WTC11 (cell line): ENCODE data around the gene CLOCK. TPM values are rescaled to one million over a fixed set of nuclear protein-coding genes. Genes with fewer than 3 reads are reported as not detected.

Experiments used
- CREB1 ChIP-seq: sonication (generic); formaldehyde crosslinking; IDR thresholded peaks from 2 replicates; pipeline ENCODE4 v1.8.0; 2023; ENCODE audit warnings: mild to moderate bottlenecking, missing genetic modification reagents
- EMX1 ChIP-seq: fragments of 250-450 bp; sonication (Bioruptor Pico); IDR thresholded peaks from 2 replicates; pipeline ENCODE4 v1.8.0; 2021; ENCODE audit warnings: mild to moderate bottlenecking
- GTF2I ChIP-seq: fragments of 250-450 bp; sonication (Bioruptor Pico); conservative IDR thresholded peaks from 2 replicates; pipeline ENCODE4 v1.4.0; 2021; ENCODE audit warnings: mild to moderate bottlenecking
- JAZF1 ChIP-seq: fragments of 250-450 bp; sonication (Bioruptor Pico); IDR thresholded peaks from 2 replicates; pipeline ENCODE4 v1.9.0; 2021; ENCODE audit warnings: moderate library complexity, mild to moderate bottlenecking, inconsistent platforms
- NFYB ChIP-seq: sonication (generic); formaldehyde crosslinking; conservative IDR thresholded peaks from 2 replicates; pipeline ENCODE4 v1.8.0; 2022; ENCODE audit warnings: low read depth, missing genetic modification reagents
- PRRX2 ChIP-seq: fragments of 250-450 bp; sonication (Bioruptor Pico); IDR thresholded peaks from 2 replicates; pipeline ENCODE4 v1.8.0; 2021; ENCODE audit warnings: mild to moderate bottlenecking
- TEAD4 ChIP-seq: sonication (generic); formaldehyde crosslinking; IDR thresholded peaks from 2 replicates; pipeline ENCODE4 v1.8.0; 2022; ENCODE audit warnings: mild to moderate bottlenecking, missing genetic modification reagents
- ZNF138 ChIP-seq: sonication (generic); formaldehyde crosslinking; conservative IDR thresholded peaks from 2 replicates; pipeline ENCODE4 v1.8.1; 2022; ENCODE audit warnings: mild to moderate bottlenecking, moderate library complexity, missing genetic modification reagents
- ZNF232 ChIP-seq: sonication (generic); formaldehyde crosslinking; IDR thresholded peaks from 2 replicates; pipeline ENCODE4 v1.8.0; 2022; ENCODE audit warnings: mild to moderate bottlenecking, missing genetic modification reagents
- total RNA-seq: library from RNA; stranded (reverse); gene quantifications from 3 replicates; pipeline ENCODE4 v1.2.3, GENCODE V29; 2021
- TF ChIP-seq, protein P1 (sequence below): sonication (generic); formaldehyde crosslinking; IDR thresholded peaks from 2 replicates; pipeline ENCODE4 v1.8.0; 2023; ENCODE audit warnings: missing genetic modification reagents, mild to moderate bottlenecking, borderline replicate concordance
- TF ChIP-seq, protein P2 (sequence below): fragments of 250-450 bp; sonication (Bioruptor Pico); conservative IDR thresholded peaks from 2 replicates; pipeline ENCODE4 v1.9.0; 2021; ENCODE audit warnings: mild to moderate bottlenecking
- TF ChIP-seq, protein P3 (sequence below): sonication (generic); formaldehyde crosslinking; IDR thresholded peaks from 2 replicates; pipeline ENCODE4 v1.8.0; 2022; ENCODE audit warnings: mild to moderate bottlenecking, missing genetic modification reagents
- TF ChIP-seq, protein P4 (sequence below): fragments of 250-450 bp; sonication (Bioruptor Pico); IDR thresholded peaks from 2 replicates; pipeline ENCODE4 v1.9.0; 2021; ENCODE audit warnings: mild to moderate bottlenecking, borderline replicate concordance
- TF ChIP-seq, protein P5 (sequence below): sonication (generic); formaldehyde crosslinking; IDR thresholded peaks from 2 replicates; pipeline ENCODE4 v1.8.1; 2022; ENCODE audit warnings: missing genetic modification reagents, borderline replicate concordance
- TF ChIP-seq, protein P6 (sequence below): sonication (generic); formaldehyde crosslinking; IDR thresholded peaks from 2 replicates; pipeline ENCODE4 v1.8.0; 2023; ENCODE audit warnings: mild to moderate bottlenecking, missing genetic modification reagents

Gene CLOCK
- total RNA-seq, 1 experiment from 2014 or later = 18.6 TPM

DNA sequence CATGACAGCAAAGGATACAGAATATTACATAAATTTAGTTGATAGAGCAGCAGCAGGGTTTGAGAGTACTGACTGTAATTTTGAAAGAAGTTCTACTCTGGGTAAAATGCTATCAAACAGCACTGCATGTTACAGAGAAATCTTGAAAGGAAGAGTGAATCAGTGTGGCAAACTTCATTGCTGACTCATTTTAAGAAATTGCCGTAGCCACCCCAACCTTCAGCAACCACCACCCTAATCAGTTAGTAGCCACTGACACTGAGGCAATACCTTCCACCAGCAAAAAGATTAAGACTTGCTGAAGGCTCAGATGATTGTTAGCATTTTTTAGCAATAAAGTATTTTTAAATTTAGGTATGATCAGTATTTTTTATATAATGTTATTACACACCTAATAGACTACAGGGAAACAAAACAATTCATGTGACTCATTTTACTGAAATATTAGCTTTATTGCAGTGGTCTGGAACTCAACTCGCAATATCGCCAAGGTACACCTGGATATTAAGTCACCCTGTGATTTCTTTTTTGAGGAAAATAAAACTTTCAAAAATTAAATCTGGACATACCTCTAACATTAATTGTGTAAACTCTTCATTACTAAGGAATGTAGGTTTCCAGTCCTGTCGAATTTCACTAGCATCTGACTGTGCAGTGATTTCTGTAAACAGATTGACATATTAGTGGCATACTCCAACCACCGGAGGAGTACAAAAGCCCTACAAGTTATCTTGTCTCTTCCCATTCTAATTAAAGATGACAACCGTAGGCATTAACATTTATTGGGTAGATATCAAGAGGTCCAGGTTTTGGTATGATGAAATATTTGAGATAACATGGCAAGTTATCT is 71.1 kb downstream of the CLOCK start (continued):
- TF ChIP-seq, protein P1, sequence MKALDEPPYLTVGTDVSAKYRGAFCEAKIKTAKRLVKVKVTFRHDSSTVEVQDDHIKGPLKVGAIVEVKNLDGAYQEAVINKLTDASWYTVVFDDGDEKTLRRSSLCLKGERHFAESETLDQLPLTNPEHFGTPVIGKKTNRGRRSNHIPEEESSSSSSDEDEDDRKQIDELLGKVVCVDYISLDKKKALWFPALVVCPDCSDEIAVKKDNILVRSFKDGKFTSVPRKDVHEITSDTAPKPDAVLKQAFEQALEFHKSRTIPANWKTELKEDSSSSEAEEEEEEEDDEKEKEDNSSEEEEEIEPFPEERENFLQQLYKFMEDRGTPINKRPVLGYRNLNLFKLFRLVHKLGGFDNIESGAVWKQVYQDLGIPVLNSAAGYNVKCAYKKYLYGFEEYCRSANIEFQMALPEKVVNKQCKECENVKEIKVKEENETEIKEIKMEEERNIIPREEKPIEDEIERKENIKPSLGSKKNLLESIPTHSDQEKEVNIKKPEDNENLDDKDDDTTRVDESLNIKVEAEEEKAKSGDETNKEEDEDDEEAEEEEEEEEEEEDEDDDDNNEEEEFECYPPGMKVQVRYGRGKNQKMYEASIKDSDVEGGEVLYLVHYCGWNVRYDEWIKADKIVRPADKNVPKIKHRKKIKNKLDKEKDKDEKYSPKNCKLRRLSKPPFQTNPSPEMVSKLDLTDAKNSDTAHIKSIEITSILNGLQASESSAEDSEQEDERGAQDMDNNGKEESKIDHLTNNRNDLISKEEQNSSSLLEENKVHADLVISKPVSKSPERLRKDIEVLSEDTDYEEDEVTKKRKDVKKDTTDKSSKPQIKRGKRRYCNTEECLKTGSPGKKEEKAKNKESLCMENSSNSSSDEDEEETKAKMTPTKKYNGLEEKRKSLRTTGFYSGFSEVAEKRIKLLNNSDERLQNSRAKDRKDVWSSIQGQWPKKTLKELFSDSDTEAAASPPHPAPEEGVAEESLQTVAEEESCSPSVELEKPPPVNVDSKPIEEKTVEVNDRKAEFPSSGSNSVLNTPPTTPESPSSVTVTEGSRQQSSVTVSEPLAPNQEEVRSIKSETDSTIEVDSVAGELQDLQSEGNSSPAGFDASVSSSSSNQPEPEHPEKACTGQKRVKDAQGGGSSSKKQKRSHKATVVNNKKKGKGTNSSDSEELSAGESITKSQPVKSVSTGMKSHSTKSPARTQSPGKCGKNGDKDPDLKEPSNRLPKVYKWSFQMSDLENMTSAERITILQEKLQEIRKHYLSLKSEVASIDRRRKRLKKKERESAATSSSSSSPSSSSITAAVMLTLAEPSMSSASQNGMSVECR (CRISPR knock-in tag) = no peak
- TF ChIP-seq TEAD4 = no peak
- TF ChIP-seq NFYB = no peak
- TF ChIP-seq ZNF138 (CRISPR knock-in tag) = no peak
- no peak for TF ChIP-seq EMX1
- TF ChIP-seq, protein P2, sequence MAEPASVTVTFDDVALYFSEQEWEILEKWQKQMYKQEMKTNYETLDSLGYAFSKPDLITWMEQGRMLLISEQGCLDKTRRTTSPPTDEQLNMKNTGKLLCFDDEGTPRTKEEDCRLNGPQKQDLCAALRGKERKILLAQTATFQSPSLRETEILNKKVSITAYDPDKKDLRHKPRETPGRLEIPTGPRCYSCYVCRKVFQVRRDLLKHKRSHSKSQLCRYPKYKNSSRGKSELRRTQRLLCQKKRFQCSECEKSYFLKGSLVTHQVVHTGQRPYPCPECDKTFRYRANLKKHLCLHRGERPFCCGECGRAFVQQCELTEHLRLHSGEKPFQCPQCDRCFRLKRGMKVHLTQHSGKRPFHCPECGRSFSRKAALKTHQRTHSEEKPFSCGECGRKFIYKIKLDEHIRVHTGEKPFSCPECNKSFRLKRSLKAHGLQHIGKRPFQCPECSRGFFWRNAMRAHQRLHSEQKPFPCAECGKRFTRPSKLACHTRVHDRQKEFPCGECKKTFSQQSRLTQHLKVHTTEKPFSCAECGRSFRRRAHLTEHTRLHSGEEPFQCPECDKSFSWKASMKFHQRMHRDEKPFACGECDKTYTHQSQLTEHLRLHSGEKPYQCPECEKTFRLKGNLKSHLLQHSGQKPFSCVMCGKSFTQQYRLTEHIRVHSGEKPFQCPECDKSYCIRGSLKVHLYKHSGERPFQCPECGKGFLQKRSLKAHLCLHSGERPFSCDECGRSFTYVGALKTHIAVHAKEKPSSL (CRISPR knock-in tag) = no peak
- TF ChIP-seq JAZF1 (CRISPR knock-in tag) = no peak
- TF ChIP-seq, protein P3, sequence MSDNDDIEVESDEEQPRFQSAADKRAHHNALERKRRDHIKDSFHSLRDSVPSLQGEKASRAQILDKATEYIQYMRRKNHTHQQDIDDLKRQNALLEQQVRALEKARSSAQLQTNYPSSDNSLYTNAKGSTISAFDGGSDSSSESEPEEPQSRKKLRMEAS (CRISPR knock-in tag) = no peak
- TF ChIP-seq GTF2I = no peak
- TF ChIP-seq PRRX2 = no peak
- no peak for TF ChIP-seq CREB1 (CRISPR knock-in tag)
- TF ChIP-seq, protein P4, sequence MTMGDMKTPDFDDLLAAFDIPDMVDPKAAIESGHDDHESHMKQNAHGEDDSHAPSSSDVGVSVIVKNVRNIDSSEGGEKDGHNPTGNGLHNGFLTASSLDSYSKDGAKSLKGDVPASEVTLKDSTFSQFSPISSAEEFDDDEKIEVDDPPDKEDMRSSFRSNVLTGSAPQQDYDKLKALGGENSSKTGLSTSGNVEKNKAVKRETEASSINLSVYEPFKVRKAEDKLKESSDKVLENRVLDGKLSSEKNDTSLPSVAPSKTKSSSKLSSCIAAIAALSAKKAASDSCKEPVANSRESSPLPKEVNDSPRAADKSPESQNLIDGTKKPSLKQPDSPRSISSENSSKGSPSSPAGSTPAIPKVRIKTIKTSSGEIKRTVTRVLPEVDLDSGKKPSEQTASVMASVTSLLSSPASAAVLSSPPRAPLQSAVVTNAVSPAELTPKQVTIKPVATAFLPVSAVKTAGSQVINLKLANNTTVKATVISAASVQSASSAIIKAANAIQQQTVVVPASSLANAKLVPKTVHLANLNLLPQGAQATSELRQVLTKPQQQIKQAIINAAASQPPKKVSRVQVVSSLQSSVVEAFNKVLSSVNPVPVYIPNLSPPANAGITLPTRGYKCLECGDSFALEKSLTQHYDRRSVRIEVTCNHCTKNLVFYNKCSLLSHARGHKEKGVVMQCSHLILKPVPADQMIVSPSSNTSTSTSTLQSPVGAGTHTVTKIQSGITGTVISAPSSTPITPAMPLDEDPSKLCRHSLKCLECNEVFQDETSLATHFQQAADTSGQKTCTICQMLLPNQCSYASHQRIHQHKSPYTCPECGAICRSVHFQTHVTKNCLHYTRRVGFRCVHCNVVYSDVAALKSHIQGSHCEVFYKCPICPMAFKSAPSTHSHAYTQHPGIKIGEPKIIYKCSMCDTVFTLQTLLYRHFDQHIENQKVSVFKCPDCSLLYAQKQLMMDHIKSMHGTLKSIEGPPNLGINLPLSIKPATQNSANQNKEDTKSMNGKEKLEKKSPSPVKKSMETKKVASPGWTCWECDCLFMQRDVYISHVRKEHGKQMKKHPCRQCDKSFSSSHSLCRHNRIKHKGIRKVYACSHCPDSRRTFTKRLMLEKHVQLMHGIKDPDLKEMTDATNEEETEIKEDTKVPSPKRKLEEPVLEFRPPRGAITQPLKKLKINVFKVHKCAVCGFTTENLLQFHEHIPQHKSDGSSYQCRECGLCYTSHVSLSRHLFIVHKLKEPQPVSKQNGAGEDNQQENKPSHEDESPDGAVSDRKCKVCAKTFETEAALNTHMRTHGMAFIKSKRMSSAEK (CRISPR knock-in tag) = no peak
- TF ChIP-seq, protein P5, sequence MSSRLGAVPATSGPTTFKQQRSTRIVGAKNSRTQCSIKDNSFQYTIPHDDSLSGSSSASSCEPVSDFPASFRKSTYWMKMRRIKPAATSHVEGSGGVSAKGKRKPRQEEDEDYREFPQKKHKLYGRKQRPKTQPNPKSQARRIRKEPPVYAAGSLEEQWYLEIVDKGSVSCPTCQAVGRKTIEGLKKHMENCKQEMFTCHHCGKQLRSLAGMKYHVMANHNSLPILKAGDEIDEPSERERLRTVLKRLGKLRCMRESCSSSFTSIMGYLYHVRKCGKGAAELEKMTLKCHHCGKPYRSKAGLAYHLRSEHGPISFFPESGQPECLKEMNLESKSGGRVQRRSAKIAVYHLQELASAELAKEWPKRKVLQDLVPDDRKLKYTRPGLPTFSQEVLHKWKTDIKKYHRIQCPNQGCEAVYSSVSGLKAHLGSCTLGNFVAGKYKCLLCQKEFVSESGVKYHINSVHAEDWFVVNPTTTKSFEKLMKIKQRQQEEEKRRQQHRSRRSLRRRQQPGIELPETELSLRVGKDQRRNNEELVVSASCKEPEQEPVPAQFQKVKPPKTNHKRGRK = no peak
- no peak for TF ChIP-seq ZNF232 (CRISPR knock-in tag)
- TF ChIP-seq, protein P6, sequence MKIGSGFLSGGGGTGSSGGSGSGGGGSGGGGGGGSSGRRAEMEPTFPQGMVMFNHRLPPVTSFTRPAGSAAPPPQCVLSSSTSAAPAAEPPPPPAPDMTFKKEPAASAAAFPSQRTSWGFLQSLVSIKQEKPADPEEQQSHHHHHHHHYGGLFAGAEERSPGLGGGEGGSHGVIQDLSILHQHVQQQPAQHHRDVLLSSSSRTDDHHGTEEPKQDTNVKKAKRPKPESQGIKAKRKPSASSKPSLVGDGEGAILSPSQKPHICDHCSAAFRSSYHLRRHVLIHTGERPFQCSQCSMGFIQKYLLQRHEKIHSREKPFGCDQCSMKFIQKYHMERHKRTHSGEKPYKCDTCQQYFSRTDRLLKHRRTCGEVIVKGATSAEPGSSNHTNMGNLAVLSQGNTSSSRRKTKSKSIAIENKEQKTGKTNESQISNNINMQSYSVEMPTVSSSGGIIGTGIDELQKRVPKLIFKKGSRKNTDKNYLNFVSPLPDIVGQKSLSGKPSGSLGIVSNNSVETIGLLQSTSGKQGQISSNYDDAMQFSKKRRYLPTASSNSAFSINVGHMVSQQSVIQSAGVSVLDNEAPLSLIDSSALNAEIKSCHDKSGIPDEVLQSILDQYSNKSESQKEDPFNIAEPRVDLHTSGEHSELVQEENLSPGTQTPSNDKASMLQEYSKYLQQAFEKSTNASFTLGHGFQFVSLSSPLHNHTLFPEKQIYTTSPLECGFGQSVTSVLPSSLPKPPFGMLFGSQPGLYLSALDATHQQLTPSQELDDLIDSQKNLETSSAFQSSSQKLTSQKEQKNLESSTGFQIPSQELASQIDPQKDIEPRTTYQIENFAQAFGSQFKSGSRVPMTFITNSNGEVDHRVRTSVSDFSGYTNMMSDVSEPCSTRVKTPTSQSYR (CRISPR knock-in tag) = no peak
